Stimulated activated CD4-positive, alpha-beta T cell treated with anti-CD3 and anti-CD28 coated beads, Interleukin-12 subunit alpha, Interleukin-12 subunit beta, amount 100 ng/mL, for 48 hours (primary cell): ENCODE results near the gene CEP20.

ENCODE experiments used
- DNase-seq, 3 donors: peaks; one replicate each; pipeline ENCODE4 v3.0.0-alpha.2; 2020; ENCODE audit warnings: low read depth in 2 of 3, low spot score in 1 of 3

Gene CEP20

GRCh38 chr16:15898654-15899053, 10.3 kb upstream of the CEP20 start:
- no peak for DNase-seq

- DNase-seq, result peak in 2 of 3 donors; percentile 33 to 38
These were observed 9.4 kb upstream of the CEP20 start for GRCh38 chr16:15897834-15898254.

GRCh38 chr16:15897121-15897780, 8.8 kb upstream of the CEP20 start:
- no peak for DNase-seq

GRCh38 chr16:15894571-15895374, 6.4 kb upstream of the CEP20 start:
- DNase-seq, result no peak

GRCh38 chr16:15891508-15891907, 3.1 kb upstream of the CEP20 start:
- DNase-seq, result no peak

- no peak for DNase-seq
These were observed 1.1 kb downstream of the CEP20 start for GRCh38 chr16:15887283-15887682.

- DNase-seq, result no peak
These were observed 2.3 kb downstream of the CEP20 start for GRCh38 chr16:15886078-15886477.

- no peak for DNase-seq
These were observed 2.8 kb downstream of the CEP20 start for GRCh38 chr16:15885560-15886001.

GRCh38 chr16:15882563-15882962, 5.8 kb downstream of the CEP20 start:
- no peak for DNase-seq

GRCh38 chr16:15881794-15882379, 6.5 kb downstream of the CEP20 start:
- no peak for DNase-seq

- no peak for DNase-seq
These were observed 7.7 kb downstream of the CEP20 start for GRCh38 chr16:15880434-15881308.

GRCh38 chr16:15879255-15879811, 9.1 kb downstream of the CEP20 start:
- no peak for DNase-seq

GRCh38 chr16:15876503-15876902, 11.9 kb downstream of the CEP20 start:
- DNase-seq, result no peak

GRCh38 chr16:15874745-15875314, 13.6 kb downstream of the CEP20 start:
- no peak for DNase-seq

- no peak for DNase-seq
These were observed 14.7 kb downstream of the CEP20 start for GRCh38 chr16:15873737-15874136.

GRCh38 chr16:15873301-15873700, 15.1 kb downstream of the CEP20 start:
- no peak for DNase-seq

- DNase-seq, result no peak
These were observed 18.4 kb downstream of the CEP20 start for GRCh38 chr16:15870011-15870410.

- no peak for DNase-seq
These were observed 22.0 kb downstream of the CEP20 start for GRCh38 chr16:15866451-15866850.

- no peak for DNase-seq
These were observed 22.7 kb downstream of the CEP20 start for GRCh38 chr16:15865742-15866141.

- no peak for DNase-seq
These were observed 23.5 kb downstream of the CEP20 start for GRCh38 chr16:15864939-15865338.

GRCh38 chr16:15861996-15862395, 26.4 kb downstream of the CEP20 start:
- no peak for DNase-seq
